ENCODE data around the gene ASCL2.

Gene ASCL2

DNA sequence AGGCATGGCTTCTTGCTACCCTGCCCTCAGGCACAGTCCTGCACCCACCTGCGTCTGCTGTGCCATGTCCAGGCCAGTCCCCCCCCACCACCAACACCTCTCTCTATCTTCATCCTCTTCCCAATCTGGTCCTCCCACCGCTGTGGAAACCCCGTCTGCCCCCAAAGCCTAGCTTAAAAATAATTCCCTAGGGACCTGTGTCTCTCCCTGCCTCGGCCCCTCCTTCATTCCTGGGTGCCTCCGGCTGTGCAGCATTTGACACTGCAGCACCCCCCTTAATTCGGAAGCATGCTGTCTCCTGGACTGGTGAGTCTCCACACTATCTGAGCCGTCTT lies 2.5 kb upstream of the ASCL2 start:
- Histone ChIP-seq H3K36me3 (ENCODE audit: control insufficient read depth in 5 of 5, insufficient read depth in 5 of 5, low read length in 5 of 5) (no peaks in the 10 kb centered on the region), H3K9ac (ENCODE audit: low read length in 5 of 5) (no peak overlapping the region), H3K27me3 (ENCODE audit: control insufficient read depth in 5 of 5, insufficient read depth in 4 of 5, low read length in 5 of 5) (peaks cover 23 to 37% (median 29%) of the 10 kb centered on the region in 5 donors), H3K4me1 (ENCODE audit: control insufficient read depth in 5 of 5, insufficient read depth in 5 of 5, low read length in 5 of 5) (peaks cover under 1 to 35% (median 24%) of the 10 kb centered on the region in 5 donors), H3K9me3 (ENCODE audit: control insufficient read depth in 5 of 5, low read length in 5 of 5) (no peaks in the 10 kb centered on the region), H3K27ac (ENCODE audit: low read depth, low read length) (no peak overlapping the region), H3K4me3 (ENCODE audit: low read depth in 1 of 5, low read length in 5 of 5) (no peak overlapping the region)

DNA sequence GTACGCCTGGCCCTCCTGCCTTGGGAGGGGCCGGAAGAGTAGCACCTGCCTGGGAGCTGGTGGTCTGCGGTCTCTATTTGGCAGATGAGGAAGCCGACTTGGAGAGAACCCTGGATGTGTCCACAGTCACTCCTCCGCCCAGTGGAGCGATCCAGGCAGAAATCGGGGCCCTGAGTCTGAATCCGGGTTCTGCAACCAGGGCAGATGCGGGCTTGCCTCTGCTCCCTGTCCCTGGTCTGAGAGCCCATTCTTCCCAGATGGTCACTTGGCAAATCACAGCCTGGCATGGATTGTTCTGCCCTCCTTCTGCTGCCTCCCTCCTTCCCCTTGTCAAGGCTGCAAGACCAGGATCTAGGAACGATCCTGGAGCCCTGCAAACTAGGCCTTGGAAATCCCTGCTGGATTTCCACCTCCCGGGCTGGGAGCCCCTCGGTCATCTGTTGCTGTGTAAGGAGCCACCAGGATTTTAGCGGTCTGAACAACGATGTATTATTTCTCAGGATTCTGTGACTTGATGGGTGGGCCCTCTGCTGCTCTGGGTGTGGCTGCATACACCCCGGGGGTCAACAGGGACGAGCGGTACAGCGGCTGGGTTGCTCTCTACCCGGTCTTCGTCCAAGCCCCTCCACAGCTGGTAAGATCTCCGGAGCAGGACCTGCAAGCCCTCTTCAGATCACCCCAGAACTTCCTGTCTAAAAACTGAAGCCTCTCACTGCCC lies 2.0 kb upstream of the ASCL2 start:
- Histone ChIP-seq H3K9me3 (ENCODE audit: control insufficient read depth in 5 of 5, low read length in 5 of 5) (no peaks in the 10 kb centered on the region), H3K27ac (ENCODE audit: low read depth, low read length) (no peak overlapping the region), H3K36me3 (ENCODE audit: control insufficient read depth in 5 of 5, insufficient read depth in 5 of 5, low read length in 5 of 5) (no peaks in the 10 kb centered on the region), H3K4me3 (ENCODE audit: low read depth in 1 of 5, low read length in 5 of 5) (no peak overlapping the region), H3K27me3 (ENCODE audit: control insufficient read depth in 5 of 5, insufficient read depth in 4 of 5, low read length in 5 of 5) (peaks cover 23 to 39% (median 30%) of the 10 kb centered on the region in 5 donors), H3K9ac (ENCODE audit: low read length in 5 of 5) (no peak overlapping the region), H3K4me1 (ENCODE audit: control insufficient read depth in 5 of 5, insufficient read depth in 5 of 5, low read length in 5 of 5) (peaks cover 0 to 32% (median 18%) of the 10 kb centered on the region in 5 donors)

DNA sequence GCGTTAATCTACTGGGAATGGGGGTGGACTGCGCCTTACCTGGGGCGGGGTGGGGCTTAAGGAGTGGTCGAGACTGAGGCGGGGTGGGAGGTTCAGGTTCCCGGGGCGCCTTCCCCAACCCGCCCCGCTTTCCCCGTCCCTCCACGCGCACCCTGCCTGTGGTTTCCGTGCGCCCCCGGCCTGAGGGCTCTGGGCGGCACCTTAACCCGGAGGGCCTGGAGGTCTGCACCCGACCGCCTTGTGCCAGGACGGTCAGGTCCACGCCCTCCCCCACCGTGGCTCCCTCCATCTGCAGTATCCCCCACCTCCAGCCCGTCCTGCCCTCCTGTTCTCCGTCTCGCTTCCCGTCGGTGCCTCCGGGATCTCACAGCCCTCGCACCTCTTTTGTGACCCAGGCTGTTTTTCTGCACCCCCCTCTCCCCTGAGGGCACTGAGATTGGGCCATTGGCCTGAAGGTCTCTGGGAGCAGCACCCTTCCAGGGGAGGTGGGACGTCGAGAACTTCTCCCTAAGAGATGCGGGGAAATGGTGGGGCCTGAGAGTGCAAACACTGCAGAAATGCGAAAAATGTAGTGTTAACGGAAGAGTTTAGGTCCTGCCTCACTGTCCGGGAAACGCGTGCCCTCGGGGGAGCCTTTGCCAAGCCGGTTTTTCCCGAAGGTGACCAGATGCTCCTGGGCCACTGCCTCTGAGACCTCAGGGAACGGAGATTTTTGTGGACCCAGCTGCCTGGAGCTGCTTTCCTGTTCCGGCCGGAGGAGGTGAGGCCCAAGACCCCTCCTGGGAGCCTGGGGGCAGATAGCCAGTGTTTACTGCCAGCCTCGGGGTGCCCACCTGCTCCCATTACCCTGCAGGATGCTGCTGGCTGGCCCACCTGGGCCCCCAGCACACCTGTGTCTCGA lies 1.2 kb upstream of the ASCL2 start:
- Histone ChIP-seq H3K4me1 (ENCODE audit: control insufficient read depth in 5 of 5, insufficient read depth in 5 of 5, low read length in 5 of 5) (peaks cover 0 to 27% (median 15%) of the 10 kb centered on the region in 5 donors), H3K36me3 (ENCODE audit: control insufficient read depth in 5 of 5, insufficient read depth in 5 of 5, low read length in 5 of 5) (no peaks in the 10 kb centered on the region), H3K27ac (ENCODE audit: low read depth, low read length) (no peak overlapping the region), H3K27me3 (ENCODE audit: control insufficient read depth in 5 of 5, insufficient read depth in 4 of 5, low read length in 5 of 5) (peaks cover 23 to 39% (median 30%) of the 10 kb centered on the region in 5 donors), H3K9ac (ENCODE audit: low read length in 5 of 5) (no peak overlapping the region), H3K9me3 (ENCODE audit: control insufficient read depth in 5 of 5, low read length in 5 of 5) (no peaks in the 10 kb centered on the region), H3K4me3 (ENCODE audit: low read depth in 1 of 5, low read length in 5 of 5) (peak overlapping the region in 1 of 5 donors; percentile 63)

DNA sequence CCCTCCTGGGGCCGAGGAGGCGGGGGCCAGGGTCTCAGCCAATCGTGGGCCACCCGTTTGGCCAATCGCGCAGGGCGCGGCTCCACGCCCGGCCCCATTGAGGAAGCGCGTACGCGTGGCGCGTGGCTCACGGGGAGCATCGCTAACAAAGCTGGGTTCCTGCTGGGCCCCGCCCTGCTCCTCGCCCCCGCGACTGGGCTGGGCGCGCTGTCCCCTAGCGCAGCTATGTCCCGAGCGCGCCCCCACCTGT lies 614 bp upstream of the ASCL2 start:
- no peak overlapping the region for H3K27ac ChIP-seq (ENCODE audit: low read depth, low read length)
- H3K9ac ChIP-seq (ENCODE audit: low read length in 5 of 5): no peak overlapping the region
- H3K36me3 ChIP-seq (ENCODE audit: control insufficient read depth in 5 of 5, insufficient read depth in 5 of 5, low read length in 5 of 5): no peaks in the 10 kb centered on the region
- peak overlapping the region in 2 of 5 donors; percentile 18 to 63 for H3K4me3 ChIP-seq (ENCODE audit: low read depth in 1 of 5, low read length in 5 of 5)
- H3K4me1 ChIP-seq (ENCODE audit: control insufficient read depth in 5 of 5, insufficient read depth in 5 of 5, low read length in 5 of 5): peaks cover 0 to 30% (median 16%) of the 10 kb centered on the region in 5 donors
- H3K27me3 ChIP-seq (ENCODE audit: control insufficient read depth in 5 of 5, insufficient read depth in 4 of 5, low read length in 5 of 5): peaks cover 23 to 39% (median 30%) of the 10 kb centered on the region in 5 donors
- no peaks in the 10 kb centered on the region for H3K9me3 ChIP-seq (ENCODE audit: control insufficient read depth in 5 of 5, low read length in 5 of 5)

DNA sequence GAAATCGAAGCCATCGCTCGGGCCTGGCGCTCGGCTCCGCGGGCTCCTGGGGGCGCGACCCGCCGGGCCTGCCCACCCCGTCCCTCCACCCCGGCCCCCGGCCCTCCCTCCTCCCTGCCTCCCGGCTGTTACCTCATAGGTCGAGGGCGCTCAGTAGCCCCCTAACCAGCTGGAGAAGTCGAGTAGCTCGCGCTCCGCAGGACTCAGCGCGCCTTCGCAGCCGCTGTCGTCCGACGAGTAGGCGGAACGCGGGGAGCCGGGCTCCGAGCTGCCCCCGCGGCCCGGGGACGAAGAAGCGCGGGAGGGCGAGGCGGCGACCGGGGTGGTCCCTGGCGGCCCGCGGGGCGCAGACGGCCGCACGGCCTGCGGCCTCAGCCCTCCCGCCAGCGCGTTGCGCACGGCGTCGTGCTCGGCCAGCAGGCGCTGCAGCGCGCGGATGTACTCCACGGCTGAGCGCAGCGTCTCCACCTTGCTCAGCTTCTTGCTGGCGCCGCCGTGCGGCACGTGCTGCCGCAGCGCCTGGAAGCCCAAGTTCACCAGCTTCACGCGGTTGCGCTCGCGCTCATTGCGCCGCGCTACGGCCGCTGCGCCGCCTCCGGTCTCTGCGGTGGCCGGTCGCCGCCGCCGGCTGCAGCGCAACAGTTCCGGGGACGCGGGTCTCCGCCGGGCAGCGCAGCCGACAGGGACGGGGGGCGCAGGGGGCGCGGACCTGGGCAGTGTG lies 627 bp downstream of the ASCL2 start:
- no peak overlapping the region for H3K27ac ChIP-seq (ENCODE audit: low read depth, low read length)
- H3K4me1 ChIP-seq (ENCODE audit: control insufficient read depth in 5 of 5, insufficient read depth in 5 of 5, low read length in 5 of 5): peaks cover 1 to 39% (median 17%) of the 10 kb centered on the region in 5 donors
- H3K9me3 ChIP-seq (ENCODE audit: control insufficient read depth in 5 of 5, low read length in 5 of 5): no peaks in the 10 kb centered on the region
- H3K27me3 ChIP-seq (ENCODE audit: control insufficient read depth in 5 of 5, insufficient read depth in 4 of 5, low read length in 5 of 5): peaks cover 23 to 39% (median 30%) of the 10 kb centered on the region in 5 donors
- no peak overlapping the region for H3K9ac ChIP-seq (ENCODE audit: low read length in 5 of 5)
- H3K36me3 ChIP-seq (ENCODE audit: control insufficient read depth in 5 of 5, insufficient read depth in 5 of 5, low read length in 5 of 5): no peaks in the 10 kb centered on the region
- H3K4me3 ChIP-seq (ENCODE audit: low read depth in 1 of 5, low read length in 5 of 5): peak overlapping the region in 4 of 5 donors; percentile 27 to 63 (median 52)

DNA sequence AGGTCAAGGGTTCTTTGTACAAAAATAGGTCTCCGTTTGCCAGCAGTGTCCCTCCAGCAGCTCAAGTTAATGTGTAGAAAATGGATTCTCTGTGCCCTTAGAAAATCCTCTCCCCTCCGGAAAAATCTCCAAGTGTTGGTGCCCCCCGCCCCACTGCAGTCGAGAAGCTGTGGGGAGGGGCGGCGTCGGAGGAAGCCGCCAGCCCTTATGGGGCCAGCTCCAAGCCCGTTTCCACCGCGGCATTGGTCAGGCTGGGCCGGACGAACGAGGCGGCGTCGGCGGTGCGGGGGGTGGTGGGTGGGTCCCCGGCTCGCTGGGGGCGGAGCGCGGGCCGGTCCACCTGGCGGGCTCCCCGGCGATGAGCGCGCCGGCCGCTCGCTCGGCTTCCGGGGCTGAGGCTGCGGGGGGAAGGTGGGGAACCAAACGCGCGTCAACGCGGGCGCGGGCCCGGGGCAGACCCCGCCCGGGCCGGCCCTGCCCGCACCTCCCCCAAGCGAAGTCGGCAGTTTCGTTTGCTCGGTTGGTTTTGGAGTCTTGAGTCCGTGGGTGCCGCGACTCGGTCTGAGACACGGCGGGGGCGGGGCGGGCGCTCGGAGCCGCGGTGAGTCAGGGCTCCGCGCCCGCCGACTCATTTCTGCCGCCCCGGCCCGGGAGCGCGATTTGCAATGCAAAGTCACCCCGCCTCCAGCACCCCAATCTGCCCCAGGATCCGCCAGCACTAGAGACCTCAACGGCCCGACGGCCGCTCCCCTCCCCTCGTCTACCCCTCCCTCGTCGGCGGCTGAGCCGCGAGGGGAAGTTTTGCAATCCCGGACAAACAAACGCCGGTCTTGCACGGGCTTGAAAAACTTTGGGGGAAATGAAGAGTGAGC lies 1.4 kb downstream of the ASCL2 start:
- Histone ChIP-seq H3K4me1 (ENCODE audit: control insufficient read depth in 5 of 5, insufficient read depth in 5 of 5, low read length in 5 of 5) (peaks cover 1 to 39% (median 17%) of the 10 kb centered on the region in 5 donors), H3K36me3 (ENCODE audit: control insufficient read depth in 5 of 5, insufficient read depth in 5 of 5, low read length in 5 of 5) (no peaks in the 10 kb centered on the region), H3K27me3 (ENCODE audit: control insufficient read depth in 5 of 5, insufficient read depth in 4 of 5, low read length in 5 of 5) (peaks cover 23 to 39% (median 30%) of the 10 kb centered on the region in 5 donors), H3K9ac (ENCODE audit: low read length in 5 of 5) (peak overlapping the region in 1 of 5 donors; percentile 26), H3K27ac (ENCODE audit: low read depth, low read length) (no peak overlapping the region), H3K4me3 (ENCODE audit: low read depth in 1 of 5, low read length in 5 of 5) (peak overlapping the region in 4 of 5 donors; percentile 28 to 63 (median 48)), H3K9me3 (ENCODE audit: control insufficient read depth in 5 of 5, low read length in 5 of 5) (no peaks in the 10 kb centered on the region)

DNA sequence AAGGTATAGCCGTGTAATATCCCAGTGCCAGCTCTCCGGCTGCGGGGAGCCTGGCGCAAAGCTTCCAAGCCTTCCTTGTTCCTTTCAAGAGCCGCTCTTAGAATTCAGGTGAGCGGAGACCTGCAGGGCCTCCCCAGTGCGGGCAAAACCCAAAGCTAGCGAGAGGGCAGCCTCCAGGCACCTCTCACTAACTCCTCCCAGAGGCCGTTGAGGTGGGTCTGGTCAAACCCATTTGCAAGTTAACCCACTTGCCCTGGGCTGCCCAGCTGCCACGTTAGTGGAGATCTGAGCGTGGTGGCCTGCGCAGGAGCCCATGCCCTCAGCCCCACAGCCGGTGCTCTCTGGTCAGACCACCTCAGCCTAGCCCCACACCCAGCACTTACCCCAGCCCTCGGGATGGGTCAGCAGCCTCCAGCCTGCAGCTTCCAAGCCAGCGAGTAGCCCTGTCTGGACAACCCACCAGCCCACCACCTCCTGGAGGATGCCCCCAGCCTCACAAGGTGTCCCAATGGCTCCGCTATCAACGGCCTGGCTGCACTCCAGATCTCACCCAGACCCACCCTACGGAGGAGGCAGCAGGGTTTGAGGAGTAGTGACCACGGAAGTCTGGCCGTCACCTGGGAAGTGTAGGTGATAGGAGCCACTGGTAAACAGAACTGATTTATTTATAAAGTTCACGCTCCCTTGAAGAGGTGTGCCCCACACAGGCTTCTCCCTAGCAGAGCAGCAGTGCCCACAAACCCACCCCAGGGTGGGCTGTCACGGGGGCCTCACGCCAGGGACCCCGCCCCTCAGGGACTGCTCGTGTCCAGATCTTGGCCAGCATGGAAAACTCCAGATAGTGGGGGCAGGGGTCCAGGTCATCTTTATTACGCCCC lies 2.3 kb downstream of the ASCL2 start:
- Histone ChIP-seq H3K9ac (ENCODE audit: low read length in 5 of 5) (no peak overlapping the region), H3K36me3 (ENCODE audit: control insufficient read depth in 5 of 5, insufficient read depth in 5 of 5, low read length in 5 of 5) (no peaks in the 10 kb centered on the region), H3K9me3 (ENCODE audit: control insufficient read depth in 5 of 5, low read length in 5 of 5) (no peaks in the 10 kb centered on the region), H3K27ac (ENCODE audit: low read depth, low read length) (no peak overlapping the region), H3K4me3 (ENCODE audit: low read depth in 1 of 5, low read length in 5 of 5) (no peak overlapping the region), H3K4me1 (ENCODE audit: control insufficient read depth in 5 of 5, insufficient read depth in 5 of 5, low read length in 5 of 5) (peaks cover 1 to 39% (median 17%) of the 10 kb centered on the region in 5 donors), H3K27me3 (ENCODE audit: control insufficient read depth in 5 of 5, insufficient read depth in 4 of 5, low read length in 5 of 5) (peaks cover 23 to 39% (median 30%) of the 10 kb centered on the region in 5 donors)

DNA sequence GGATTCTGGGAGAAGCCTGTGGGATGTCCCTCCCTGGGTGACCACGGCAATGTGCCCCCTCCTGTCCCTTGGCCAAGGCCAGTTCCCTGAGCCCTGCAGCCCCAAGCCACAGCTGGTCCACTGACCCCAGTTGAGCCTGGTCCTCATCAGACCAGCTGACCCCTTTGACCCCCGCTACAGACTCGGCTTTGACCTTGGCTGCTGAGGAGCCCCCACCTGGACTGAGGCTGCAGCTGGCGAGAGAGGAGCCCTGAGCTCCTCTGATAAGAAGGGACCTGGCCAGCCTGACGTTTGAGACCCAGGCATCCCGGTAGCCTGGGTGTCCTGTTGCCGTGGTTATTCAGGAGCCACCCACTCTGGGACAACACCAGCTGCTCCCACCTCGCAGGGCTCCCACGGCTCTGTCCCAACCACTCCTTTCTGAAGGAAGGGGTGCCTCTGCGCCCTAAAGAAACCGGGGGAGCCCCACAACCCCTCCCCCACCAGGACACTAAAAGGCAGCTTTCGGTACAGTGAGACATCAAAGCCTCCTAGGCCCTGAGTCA lies 3.0 kb downstream of the ASCL2 start:
- no peaks in the 10 kb centered on the region for H3K9me3 ChIP-seq (ENCODE audit: control insufficient read depth in 5 of 5, low read length in 5 of 5)
- peaks cover 1 to 39% (median 17%) of the 10 kb centered on the region in 5 donors for H3K4me1 ChIP-seq (ENCODE audit: control insufficient read depth in 5 of 5, insufficient read depth in 5 of 5, low read length in 5 of 5)
- H3K4me3 ChIP-seq (ENCODE audit: low read depth in 1 of 5, low read length in 5 of 5): no peak overlapping the region
- no peak overlapping the region for H3K9ac ChIP-seq (ENCODE audit: low read length in 5 of 5)
- no peaks in the 10 kb centered on the region for H3K36me3 ChIP-seq (ENCODE audit: control insufficient read depth in 5 of 5, insufficient read depth in 5 of 5, low read length in 5 of 5)
- H3K27me3 ChIP-seq (ENCODE audit: control insufficient read depth in 5 of 5, insufficient read depth in 4 of 5, low read length in 5 of 5): peaks cover 23 to 34% (median 30%) of the 10 kb centered on the region in 5 donors
- no peak overlapping the region for H3K27ac ChIP-seq (ENCODE audit: low read depth, low read length)

Measured in subcutaneous abdominal adipose tissue (tissue), 5 donors.